ENCODE results near the gene SCN3B. TPM values are rescaled to one million over a fixed set of nuclear protein-coding genes. Genes with fewer than 3 reads are reported as not detected.
A peak's percentile ranks its signal among the peaks of the same experiment; 100 is the strongest.

Gene SCN3B
- total RNA-seq, 4 donors from 2014 or later: 0.20 to 1.1 (median 0.58) TPM

GRCh38 chr11:123580557-123581275 lies 73.7 kb downstream of the SCN3B start:
- Histone ChIP-seq H3K4me1 (peaks cover 0 to 12% (median 6%) of the 10 kb centered on the region in 4 donors), H3K4me3 (no peak overlapping the region), H3K9me3 (no peaks in the 10 kb centered on the region), H3K36me3 (no peaks in the 10 kb centered on the region), H3K27ac (no peak overlapping the region), H3K27me3 (peaks cover 3% of the 10 kb centered on the region)
- TF ChIP-seq EP300 (IDR thresholded peaks at IDR 0.05; ENCODE audit: low read depth): no peak
- peak; percentile 88 to 95 (median 92) for TF ChIP-seq CTCF (IDR thresholded peaks at IDR 0.05)
- intact Hi-C loops (cut with DNase I; ENCODE audit: low total_unique reads): loop anchor here (1.0 kb wide), 1 partner anchor 128 kb away; no protein-coding TSS in a partner anchor
- 15 to 16% methylated on average over 10 to 25 of the region's 25 CpGs for WGBS, 2 donors (ENCODE audit: low coverage in 1 of 2)
- DNase-seq: peak; percentile 73
- in situ Hi-C loops (cut with MboI; ENCODE audit: low pct_ligation_motif_present in 1 of 4, low pct_unique_long_range_greater_than_20kb in 1 of 4, low sequenced_read_pairs in 3 of 4): no loop called here

- TF ChIP-seq EP300 (IDR thresholded peaks at IDR 0.05; ENCODE audit: low read depth) (no peak), POLR2AphosphoS5 (IDR thresholded peaks at IDR 0.05) (no peak), CTCF (IDR thresholded peaks at IDR 0.05) (no peak), POLR2A (IDR thresholded peaks at IDR 0.05) (no peak)
- no peaks in the 10 kb centered on the region for H3K36me3 ChIP-seq
- no peak for DNase-seq
- intact Hi-C loops (cut with DNase I; ENCODE audit: low total_unique reads): loop anchor here (1.0 kb wide), 1 partner anchor 128 kb away; no protein-coding TSS in a partner anchor
- H3K4me3 ChIP-seq: no peak overlapping the region
- 90 to 94% methylated on average over 2 to 6 of the region's 6 CpGs for WGBS, 2 donors (ENCODE audit: low coverage in 1 of 2)
- no peak overlapping the region for H3K27ac ChIP-seq
- H3K9me3 ChIP-seq: no peaks in the 10 kb centered on the region
- peaks cover 0 to 7% (median 3%) of the 10 kb centered on the region in 4 donors for H3K4me1 ChIP-seq
- peaks cover 3% of the 10 kb centered on the region for H3K27me3 ChIP-seq
- in situ Hi-C loops (cut with MboI; ENCODE audit: low pct_ligation_motif_present in 1 of 4, low pct_unique_long_range_greater_than_20kb in 1 of 4, low sequenced_read_pairs in 3 of 4): no loop called here
Observed at GRCh38 chr11:123580137-123580536, 74.3 kb downstream of the SCN3B start.

GRCh38 chr11:123579482-123579812 lies 75.0 kb downstream of the SCN3B start:
- Histone ChIP-seq H3K27me3 (peaks cover 3% of the 10 kb centered on the region), H3K4me3 (no peak overlapping the region), H3K36me3 (no peaks in the 10 kb centered on the region), H3K9me3 (no peaks in the 10 kb centered on the region), H3K27ac (no peak overlapping the region), H3K4me1 (peaks cover 0 to 7% (median 2%) of the 10 kb centered on the region in 4 donors)
- intact Hi-C loops (cut with DNase I; ENCODE audit: low total_unique reads) (no loop called here), in situ Hi-C loops (cut with MboI; ENCODE audit: low pct_ligation_motif_present in 1 of 4, low pct_unique_long_range_greater_than_20kb in 1 of 4, low sequenced_read_pairs in 3 of 4) (loop anchor here in 1 of 4 donors (10.0 kb wide), 1 partner anchor 125 kb away; no protein-coding TSS in a partner anchor)
- DNase-seq: no peak
- TF ChIP-seq EP300 (IDR thresholded peaks at IDR 0.05; ENCODE audit: low read depth): no peak
- TF ChIP-seq POLR2AphosphoS5 (IDR thresholded peaks at IDR 0.05): no peak
- no peak for TF ChIP-seq CTCF (IDR thresholded peaks at IDR 0.05)
- no peak for TF ChIP-seq POLR2A (IDR thresholded peaks at IDR 0.05)
- 93 to 100% methylated on average over 1 to 5 of the region's 5 CpGs for WGBS, 2 donors (ENCODE audit: low coverage in 1 of 2)

Other genes with a start within 250 kb of the SCN3B start
- gene GRAMD1B, start 224.4 kb downstream of the SCN3B start, total RNA-seq: 10 to 100 TPM in 2 of 4 donors, 1 to 10 TPM in 2; 4.3 to 58.4 (median 9.9) TPM
- 1 to 10 TPM; 4.4 to 7.8 (median 6.2) TPM for gene ZNF202, start 87.0 kb upstream of the SCN3B start, total RNA-seq
- gene OR6X1, start 99.9 kb upstream of the SCN3B start, total RNA-seq: under 1 TPM in 1 of 4 donors, not detected in 3; 0.68 TPM
- gene OR6M1, start 151.7 kb upstream of the SCN3B start, total RNA-seq: not detected
- gene TMEM225, start 231.0 kb upstream of the SCN3B start, total RNA-seq: not detected
- gene OR8D4, start 247.5 kb upstream of the SCN3B start, total RNA-seq: 1 to 10 TPM in 2 of 4 donors, under 1 TPM in 1, not detected in 1; 0.82 to 1.7 (median 1.6) TPM